Pancreas (tissue), 10 donors: Measurements from ENCODE around the gene LPIN3. TPM values are rescaled to one million over a fixed set of nuclear protein-coding genes. Genes with fewer than 3 reads are reported as not detected.

Source experiments
- ATAC-seq, 4 donors: fragments of 200-7000 bp; cut with Tn5 transposase; one replicate each; pipeline versions ENCODE4 v1.8.0 to v1.9.1; 2020; ENCODE audit warnings: mild to moderate bottlenecking in 4 of 4, moderate library complexity in 4 of 4
- DNase-seq, 6 donors: peaks; one replicate each; pipeline ENCODE4 v3.0.0-alpha.2; 2020
- FAIRE-seq: peaks from 2 replicates; lab custom pipeline; 2012; peaks lifted over from hg19 to GRCh38; lab: Jason Lieb, UNC
- H3K27ac ChIP-seq, 4 donors: fragments of 200-600 bp; sonication (generic); 1 replicate in 3 of 4; 2 replicates in 1 of 4; pipeline versions ENCODE4 v1.5.0 to v1.8.0; 2020
- H3K27me3 ChIP-seq, 4 donors: fragments of 200-600 bp; one replicate each; pipeline ENCODE4 v1.8.0; 2021
- H3K36me3 ChIP-seq, 3 donors: fragments of 200-600 bp; sonication (generic) in 1 of 3; one replicate each; pipeline versions ENCODE4 v1.5.0 to v1.8.0; 2020 to 2021
- H3K4me1 ChIP-seq, 3 donors: fragments of 200-600 bp; one replicate each; pipeline ENCODE4 v1.8.0; 2021
- H3K4me3 ChIP-seq, 4 donors: fragments of 200-600 bp; sonication (generic) in 2 of 4; one replicate each; pipeline versions ENCODE4 v1.5.0 to v1.8.0; 2020 to 2021
- H3K9me3 ChIP-seq, 4 donors: fragments of 200-600 bp; one replicate each; pipeline ENCODE4 v1.8.0; 2021
- CTCF ChIP-seq, 4 donors: fragments of 200-600 bp; sonication (generic) in 3 of 4; IDR thresholded peaks; one replicate each; pipeline versions ENCODE4 v1.5.0 to v1.8.0; 2021; ENCODE audit warnings: antibody characterized with exemption in 4 of 4
- WGBS, 2 donors: extraction: QIAGEN DNeasy Blood & Tissue Kit; methylation state at CpG; one replicate each; pipeline ENCODE4 v1.1.7; 2013; 5-methylcytosine and 5-hydroxymethylcytosine counted together
- intact Hi-C, 3 donors: fragments of 100-400 bp; cut with DNase I; formaldehyde crosslinking; loops; one replicate each; pipeline versions ENCODE4 v1.11.1 to v1.14.2; 2022
- polyA plus RNA-seq, 2 donors: library from polyadenylated mRNA; stranded (reverse); fragments of 200-250 nt; gene quantifications; one replicate each; pipeline ENCODE4 v1.2.3, GENCODE V29; 2013
- total RNA-seq, 6 donors: library from RNA; stranded (reverse); fragmentation: NEBNext Ultra II Directional in 4 of 6; extraction: Animal tissue kit (Norgen Biotek cat#: 25700) in 4 of 6; gene quantifications; one replicate each; pipeline versions ENCODE4 v1.2.1 to v1.2.4, GENCODE V29; 2021 to 2023
- donor health status: healthy with polysubstance abuse.
- donor health status: DM: no; HTN: no; CAD: no; lungs with moderate emphysema.
- donor health status: DM: no; HTN: no; CAD: no.
- donor health status: control.
- donor health status: control.
- donor health status: Bipolar disorder and iron deficiency.
- donor health status: DM: yes; HTN: yes; CAD: no.
- donor health status: DM: no; HTN: no; CAD: no.
- donor health status: DM: no; HTN: no; CAD: no.
- donor health status: DM: yes; HTN: yes; CAD: no.

Gene LPIN3
- total and polyA plus RNA-seq, 8 donors = 3.9 to 47.5 (median 8.6) TPM

DNA sequence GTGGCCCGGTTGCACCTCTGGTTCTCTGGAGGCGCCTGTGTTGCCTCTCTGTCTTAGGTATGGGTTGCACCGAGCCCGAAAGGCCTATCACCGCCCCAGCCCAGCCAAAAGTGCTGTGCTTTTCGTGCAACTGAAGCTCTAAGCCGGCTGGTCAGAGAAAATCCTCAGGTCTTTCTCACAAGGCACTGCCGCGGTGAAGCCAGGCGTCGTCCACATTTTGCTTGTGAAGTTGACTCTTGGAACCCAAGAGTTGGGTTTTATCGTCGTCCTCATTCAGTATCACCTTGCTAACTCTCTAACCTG, 26.7 kb downstream of the LPIN3 start:
- no peaks in the 10 kb centered on the region for H3K4me1 ChIP-seq
- TF ChIP-seq CTCF (IDR thresholded peaks at IDR 0.05) = no peak
- intact Hi-C loops = no loop called here
- DNase-seq (no peak), FAIRE-seq (no peak), ATAC-seq (no peak)
- H3K27me3 ChIP-seq = peaks cover 0 to 13% (median 0%) of the 10 kb centered on the region in 4 donors
- 56 to 65% methylated on average over 13 of the region's 13 CpGs for WGBS, 2 donors
- no peak overlapping the region for H3K27ac ChIP-seq
- no peaks in the 10 kb centered on the region for H3K36me3 ChIP-seq
- no peaks in the 10 kb centered on the region for H3K9me3 ChIP-seq
- no peak overlapping the region for H3K4me3 ChIP-seq

GRCh38 chr20:41367956-41368355, 27.3 kb downstream of the LPIN3 start:
- H3K27me3 ChIP-seq = peaks cover 0 to 13% (median 0%) of the 10 kb centered on the region in 4 donors
- TF ChIP-seq CTCF (IDR thresholded peaks at IDR 0.05) = no peak
- H3K36me3 ChIP-seq = no peaks in the 10 kb centered on the region
- ATAC-seq (no peak), FAIRE-seq (no peak), DNase-seq (no peak)
- no peak overlapping the region for H3K4me3 ChIP-seq
- H3K9me3 ChIP-seq = no peaks in the 10 kb centered on the region
- H3K4me1 ChIP-seq = no peaks in the 10 kb centered on the region
- no peak overlapping the region for H3K27ac ChIP-seq
- 79 to 100% methylated on average over 3 of the region's 3 CpGs for WGBS, 2 donors
- intact Hi-C loops = no loop called here

GRCh38 chr20:41369673-41370072, 29.1 kb downstream of the LPIN3 start:
- Histone ChIP-seq H3K27me3 (peaks cover 0 to 13% (median 0%) of the 10 kb centered on the region in 4 donors), H3K9me3 (no peaks in the 10 kb centered on the region), H3K4me3 (no peak overlapping the region), H3K27ac (no peak overlapping the region), H3K36me3 (no peaks in the 10 kb centered on the region), H3K4me1 (no peaks in the 10 kb centered on the region)
- DNase-seq = no peak
- no peak for FAIRE-seq
- TF ChIP-seq CTCF (IDR thresholded peaks at IDR 0.05) = no peak
- no peak for ATAC-seq
- 81 to 89% methylated on average over 2 of the region's 2 CpGs for WGBS, 2 donors
- intact Hi-C loops = no loop called here

DNA sequence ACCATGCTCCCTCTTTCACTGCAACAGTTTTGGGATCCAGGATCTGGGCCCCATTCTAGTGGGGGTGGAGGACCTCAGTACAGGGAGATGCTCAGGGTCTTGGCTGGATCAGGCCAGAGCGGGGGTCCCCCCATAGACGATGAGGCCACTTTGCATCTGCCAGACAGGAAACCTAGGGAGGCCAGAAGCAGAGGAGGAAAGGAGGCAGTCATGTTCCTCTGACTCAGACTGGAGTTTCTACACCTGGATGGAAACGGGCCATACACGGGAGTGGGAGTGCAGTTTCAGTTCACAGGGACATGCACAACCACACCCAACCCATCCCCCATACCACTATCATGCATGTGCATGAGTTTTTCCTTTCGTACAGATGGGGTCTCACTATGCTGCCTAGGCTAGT, 29.6 kb downstream of the LPIN3 start:
- H3K27ac ChIP-seq = no peak overlapping the region
- no peak overlapping the region for H3K4me3 ChIP-seq
- FAIRE-seq (no peak), ATAC-seq (no peak), DNase-seq (no peak)
- intact Hi-C loops = no loop called here
- WGBS, 2 donors = 71 to 82% methylated on average over 5 of the region's 5 CpGs
- H3K27me3 ChIP-seq = peaks cover 0 to 9% (median 0%) of the 10 kb centered on the region in 4 donors
- no peaks in the 10 kb centered on the region for H3K4me1 ChIP-seq
- H3K36me3 ChIP-seq = no peaks in the 10 kb centered on the region
- no peak for TF ChIP-seq CTCF (IDR thresholded peaks at IDR 0.05)
- H3K9me3 ChIP-seq = no peaks in the 10 kb centered on the region

DNA sequence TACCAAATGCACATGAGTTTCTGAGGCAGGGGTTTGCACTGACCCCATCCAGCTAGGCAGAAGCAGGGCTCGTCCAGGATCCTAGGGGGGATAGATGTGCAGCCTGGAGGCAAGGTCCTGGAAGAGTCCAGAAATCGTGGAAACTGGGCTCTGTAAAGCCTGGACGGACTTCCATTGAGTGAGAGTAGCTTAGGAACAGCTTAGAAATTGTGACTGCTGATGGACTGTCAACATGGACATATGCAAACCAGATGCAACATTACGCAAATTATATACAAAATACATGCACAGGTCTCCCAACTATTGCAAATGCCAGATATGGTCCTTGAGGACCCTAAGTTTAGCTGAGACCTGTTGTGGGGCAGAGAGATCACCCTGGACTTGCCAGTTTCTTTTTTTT, 30.8 kb downstream of the LPIN3 start:
- Histone ChIP-seq H3K27ac (no peak overlapping the region), H3K36me3 (no peaks in the 10 kb centered on the region), H3K9me3 (no peaks in the 10 kb centered on the region), H3K4me3 (no peak overlapping the region), H3K27me3 (no peaks in the 10 kb centered on the region), H3K4me1 (no peaks in the 10 kb centered on the region)
- intact Hi-C loops = no loop called here
- DNase-seq (no peak), FAIRE-seq (no peak), ATAC-seq (no peak)
- TF ChIP-seq CTCF (IDR thresholded peaks at IDR 0.05) = no peak
- WGBS, 2 donors = 70 to 75% methylated on average over 4 of the region's 4 CpGs
